GM18858 (cell line): ENCODE measurements around the gene STARD3.

Source experiments
- ATAC-seq: cut with Tn5 transposase; IDR thresholded peaks from one replicate; pipeline ENCODE4 v1.9.1; 2021; ENCODE audit not compliant: unreplicated experiment

Gene STARD3

DNA sequence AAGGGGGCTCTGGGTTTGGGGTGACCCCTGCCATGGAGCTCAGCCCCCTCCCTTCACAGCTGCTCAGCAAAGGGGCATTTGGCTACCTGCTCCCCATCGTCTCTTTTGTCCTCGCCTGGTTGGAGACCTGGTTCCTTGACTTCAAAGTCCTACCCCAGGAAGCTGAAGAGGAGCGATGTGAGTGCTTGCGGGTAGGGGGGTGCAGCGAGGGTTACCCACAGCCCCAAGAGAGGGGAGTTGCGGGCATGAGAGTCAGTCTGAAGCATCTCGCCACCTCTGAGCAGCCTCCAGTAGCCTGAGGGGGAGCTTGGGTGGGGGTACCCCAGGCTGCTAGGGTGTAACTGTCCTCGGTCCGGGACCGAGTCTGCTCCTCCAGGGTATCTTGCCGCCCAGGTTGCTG, 21.4 kb downstream of the STARD3 start:
- ATAC-seq: no peak

GRCh38 chr17:39658760-39659159, 21.8 kb downstream of the STARD3 start:
- no peak for ATAC-seq

DNA sequence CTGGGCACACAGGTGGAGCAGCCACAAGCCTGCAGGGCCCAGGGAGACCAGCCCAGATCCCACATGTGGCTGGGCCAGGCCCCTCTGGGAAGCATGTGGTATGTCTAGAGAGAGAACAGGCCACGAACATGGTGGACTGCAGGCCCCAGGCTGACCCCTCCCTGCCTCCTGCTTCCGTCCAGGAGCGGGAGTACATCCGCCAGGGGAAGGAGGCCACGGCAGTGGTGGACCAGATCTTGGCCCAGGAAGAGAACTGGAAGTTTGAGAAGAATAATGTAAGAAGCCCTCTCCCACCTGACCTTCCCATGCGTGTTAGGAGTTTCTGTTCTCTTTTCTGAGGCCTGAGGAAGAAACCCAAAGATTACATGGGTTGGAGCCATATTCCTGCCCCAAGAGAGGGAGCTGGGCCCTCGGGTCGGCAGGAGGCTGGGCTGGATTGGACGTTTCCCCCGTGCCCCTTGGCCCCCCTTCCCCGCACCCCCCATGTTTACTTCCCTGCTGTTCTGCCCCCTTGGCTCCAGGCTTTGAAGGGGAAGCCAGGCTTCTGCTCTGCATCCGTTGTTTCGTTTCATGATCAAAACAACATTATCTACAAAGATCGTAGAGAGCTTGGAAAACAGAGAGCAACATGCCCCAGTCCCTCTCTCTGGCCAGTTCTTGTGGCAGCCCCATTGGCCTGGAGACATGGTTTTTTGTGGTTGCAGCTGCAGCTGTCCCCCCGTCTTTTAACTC, 22.5 kb downstream of the STARD3 start:
- no peak for ATAC-seq

GRCh38 chr17:39660011-39660360, 23.0 kb downstream of the STARD3 start:
- no peak for ATAC-seq

- ATAC-seq: no peak
Observed at GRCh38 chr17:39660397-39661385, 23.7 kb downstream of the STARD3 start.

GRCh38 chr17:39661744-39662541, 25.0 kb downstream of the STARD3 start:
- no peak for ATAC-seq

GRCh38 chr17:39662551-39663339, 25.8 kb downstream of the STARD3 start:
- ATAC-seq: no peak

DNA sequence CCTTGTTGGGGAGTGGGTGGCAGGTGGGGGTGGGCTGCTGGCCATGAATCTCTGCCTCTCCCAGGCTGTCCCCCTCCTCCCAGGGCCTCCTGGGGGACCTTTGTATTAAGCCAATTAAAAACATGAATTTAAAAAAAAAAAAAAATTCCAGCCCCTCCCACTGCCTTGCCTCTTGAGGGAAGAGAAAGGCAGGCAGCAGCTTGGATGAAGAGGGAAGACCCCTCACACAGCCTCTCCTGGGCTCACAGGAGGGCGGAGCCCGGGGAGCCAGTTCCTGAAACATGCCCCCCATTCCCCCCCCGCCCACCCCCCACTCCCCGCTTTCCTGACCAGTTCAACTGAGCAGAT, 26.4 kb downstream of the STARD3 start:
- no peak for ATAC-seq

- no peak for ATAC-seq
Observed at GRCh38 chr17:39663688-39664580, 27.0 kb downstream of the STARD3 start.

DNA sequence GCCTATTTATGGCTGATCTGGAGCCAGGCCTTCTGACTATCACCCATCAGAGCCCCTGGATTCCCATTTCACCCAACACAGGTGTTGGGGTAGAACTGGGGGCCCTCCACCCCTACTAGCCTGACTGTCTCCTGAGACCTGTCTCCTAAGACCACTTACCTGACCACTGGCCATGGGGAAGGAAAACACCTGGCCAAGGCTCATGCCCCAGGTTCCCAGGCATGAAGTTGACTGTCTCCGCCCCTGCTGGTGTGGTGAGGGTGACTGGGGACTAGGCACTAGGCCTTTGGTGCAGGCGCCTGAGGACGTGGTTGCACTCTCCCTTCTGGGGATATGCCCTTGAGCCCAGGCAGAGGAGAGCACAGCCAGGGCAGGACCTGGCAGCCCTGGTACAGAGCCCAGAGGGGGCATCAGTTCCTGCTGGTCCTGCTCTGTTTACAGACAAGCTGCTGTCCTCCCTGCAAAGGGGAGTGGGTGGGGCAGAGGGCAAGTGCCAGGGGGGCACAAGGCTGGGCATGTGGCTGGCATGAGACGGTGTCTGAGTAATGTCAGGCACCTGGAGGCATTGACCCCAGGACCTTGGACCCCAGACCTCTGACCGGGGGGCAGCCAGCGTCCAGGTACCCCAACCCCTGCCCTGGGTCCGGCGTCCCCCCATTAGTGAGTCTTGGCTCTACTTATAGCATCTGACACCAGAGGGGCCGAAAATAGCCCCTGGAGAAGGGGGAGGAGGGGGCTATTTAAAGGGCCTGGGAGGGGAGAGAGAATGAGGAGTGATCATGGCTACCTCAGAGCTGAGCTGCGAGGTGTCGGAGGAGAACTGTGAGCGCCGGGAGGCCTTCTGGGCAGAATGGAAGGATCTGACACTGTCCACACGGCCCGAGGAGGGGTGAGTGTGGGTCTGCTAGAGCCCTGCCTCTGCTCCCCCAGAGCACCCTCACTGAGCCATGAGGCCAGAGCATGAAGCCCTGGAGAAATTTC, 27.9 kb downstream of the STARD3 start, which contains the start of gene TCAP:
TSS of gene TCAP (plus strand) at position 769 of the 981 bp plus-strand sequence. CDS start at position 780, 11 bp downstream.
- no peak for ATAC-seq

DNA sequence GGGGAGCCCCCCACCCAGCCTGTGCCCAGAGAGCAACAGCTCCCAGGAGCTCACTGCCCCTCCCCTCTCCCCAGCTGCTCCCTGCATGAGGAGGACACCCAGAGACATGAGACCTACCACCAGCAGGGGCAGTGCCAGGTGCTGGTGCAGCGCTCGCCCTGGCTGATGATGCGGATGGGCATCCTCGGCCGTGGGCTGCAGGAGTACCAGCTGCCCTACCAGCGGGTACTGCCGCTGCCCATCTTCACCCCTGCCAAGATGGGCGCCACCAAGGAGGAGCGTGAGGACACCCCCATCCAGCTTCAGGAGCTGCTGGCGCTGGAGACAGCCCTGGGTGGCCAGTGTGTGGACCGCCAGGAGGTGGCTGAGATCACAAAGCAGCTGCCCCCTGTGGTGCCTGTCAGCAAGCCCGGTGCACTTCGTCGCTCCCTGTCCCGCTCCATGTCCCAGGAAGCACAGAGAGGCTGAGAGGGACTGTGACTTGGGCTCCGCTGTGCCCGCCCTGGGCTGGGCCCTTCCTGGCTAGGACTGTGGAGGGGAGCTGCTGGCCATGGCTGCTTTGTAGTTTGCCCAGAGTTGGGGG, 28.8 kb downstream of the STARD3 start:
- ATAC-seq: no peak

GRCh38 chr17:39666231-39666600, 29.3 kb downstream of the STARD3 start:
- no peak for ATAC-seq

DNA sequence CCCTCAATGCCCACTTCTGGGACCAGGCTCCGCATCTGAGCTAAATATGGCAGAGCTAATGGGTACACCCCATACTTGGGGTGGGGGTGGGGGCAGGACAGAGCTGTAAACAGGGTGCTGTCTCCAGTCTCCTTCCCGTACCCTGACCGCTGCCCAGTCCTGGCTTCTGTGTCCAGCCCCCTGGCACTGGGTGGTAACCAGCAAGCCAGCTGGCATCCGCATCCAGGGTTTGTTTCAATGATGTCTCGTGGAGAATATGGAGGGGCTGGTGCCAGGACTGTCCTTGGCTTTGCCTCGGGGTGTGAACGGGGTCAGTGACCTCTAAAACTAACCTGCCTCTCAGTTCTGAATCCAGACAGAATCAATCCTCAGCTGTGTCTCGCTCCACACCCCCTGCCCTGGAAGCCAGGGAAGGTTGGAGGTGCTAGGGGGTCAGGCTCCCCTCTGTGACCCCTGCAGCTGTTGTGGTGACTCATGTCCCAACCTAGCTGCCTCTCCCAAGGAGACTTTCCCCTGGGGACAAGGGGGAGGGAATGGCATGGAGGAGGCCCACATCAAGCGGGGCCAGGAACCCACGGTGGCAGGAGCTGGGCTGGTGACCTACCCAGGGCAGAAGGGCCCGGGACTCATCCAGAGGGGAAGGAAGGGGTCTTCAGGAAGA, 29.8 kb downstream of the STARD3 start:
- no peak for ATAC-seq

DNA sequence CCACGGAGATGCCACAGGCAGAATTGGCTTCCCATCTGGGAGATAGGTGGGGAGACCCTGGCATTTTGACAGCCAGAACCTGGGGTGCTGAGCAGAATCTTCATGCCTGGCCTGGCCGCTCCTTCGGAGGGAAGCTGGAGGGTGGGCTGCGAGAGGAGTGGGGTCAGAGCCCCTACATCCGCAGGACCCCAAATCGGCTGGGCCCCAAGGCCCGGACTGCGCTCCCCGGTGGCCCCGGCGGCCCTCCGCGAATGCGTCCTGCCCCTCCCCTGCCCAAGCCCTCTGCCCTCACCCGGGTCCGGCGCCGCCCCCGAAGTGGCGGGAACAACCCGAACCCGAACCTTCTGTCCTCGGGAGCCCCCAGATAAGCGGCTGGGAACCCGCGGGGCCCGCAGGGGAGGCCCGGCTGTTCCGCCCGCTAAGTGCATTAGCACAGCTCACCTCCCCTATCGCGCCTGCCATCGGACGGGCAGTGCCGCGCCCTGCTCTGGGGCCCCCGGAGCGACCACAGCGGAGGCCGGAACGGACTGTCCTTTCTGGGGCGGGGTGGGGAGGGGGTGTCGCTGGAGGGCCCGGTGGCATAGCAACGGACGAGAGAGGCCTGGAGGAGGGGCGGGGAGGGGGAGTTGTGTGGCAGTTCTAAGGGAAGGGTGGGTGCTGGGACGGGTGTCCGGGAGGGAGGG, 30.5 kb downstream of the STARD3 start:
- no peak for ATAC-seq

DNA sequence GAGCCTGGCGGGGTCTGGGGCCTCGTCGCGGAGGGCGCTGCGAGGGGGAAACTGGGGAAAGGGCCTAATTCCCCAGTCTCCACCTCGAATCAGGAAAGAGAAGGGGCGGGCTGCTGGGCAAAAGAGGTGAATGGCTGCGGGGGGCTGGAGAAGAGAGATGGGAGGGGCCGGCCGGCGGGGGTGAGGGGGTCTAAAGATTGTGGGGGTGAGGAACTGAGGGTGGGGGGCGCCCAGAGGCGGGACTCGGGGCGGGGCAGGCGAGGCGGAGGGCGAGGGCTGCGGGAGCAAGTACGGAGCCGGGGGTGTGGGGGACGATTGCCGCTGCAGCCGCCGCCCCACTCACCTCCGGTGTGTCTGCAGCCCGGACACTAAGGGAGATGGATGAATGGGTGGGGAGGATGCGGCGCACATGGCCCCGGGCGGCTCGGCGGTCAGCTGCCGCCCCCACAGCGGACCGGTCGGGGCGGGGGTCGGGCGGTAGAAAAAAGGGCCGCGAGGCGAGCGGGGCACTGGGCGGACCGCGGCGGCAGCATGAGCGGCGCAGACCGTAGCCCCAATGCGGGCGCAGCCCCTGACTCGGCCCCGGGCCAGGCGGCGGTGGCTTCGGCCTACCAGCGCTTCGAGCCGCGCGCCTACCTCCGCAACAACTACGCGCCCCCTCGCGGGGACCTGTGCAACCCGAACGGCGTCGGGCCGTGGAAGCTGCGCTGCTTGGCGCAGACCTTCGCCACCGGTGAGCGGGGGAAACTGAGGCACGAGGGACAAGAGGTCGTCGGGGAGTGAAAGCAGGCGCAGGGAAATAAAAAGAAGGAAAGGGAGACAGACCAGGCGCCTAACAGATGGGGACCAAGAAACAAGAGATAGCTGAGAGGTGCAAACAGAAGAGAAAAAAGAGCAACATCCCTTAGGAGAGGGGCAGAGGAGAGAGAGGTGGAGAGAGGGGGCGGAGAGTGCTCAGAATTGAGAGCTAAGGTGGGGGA, 31.3 kb downstream of the STARD3 start, which contains the start of gene PNMT:
TSS of gene PNMT (plus strand) at position 509 of the 980 bp plus-strand sequence. CDS start at position 532, 23 bp downstream.
- no peak for ATAC-seq
